ENCODE data around the gene OPCML. TPM values are rescaled to one million over a fixed set of nuclear protein-coding genes. Genes with fewer than 3 reads are reported as not detected.

Gene OPCML
- total RNA-seq, 3 donors from 2014 or later (not counting 1 experiment from before 2014, with no cell fraction given), result not detected

GRCh38 chr11:132595711-132596134 is 936.6 kb downstream of the OPCML start:
- Histone ChIP-seq H3K4me3 (ENCODE audit: low read length) (no peak overlapping the region), H3K4me1 (ENCODE audit: control insufficient read depth, insufficient read depth, low read length) (no peaks in the 10 kb centered on the region), H3K9me3 (ENCODE audit: control insufficient read depth, insufficient read depth, low read length) (no peaks in the 10 kb centered on the region), H3K27me3 (ENCODE audit: control insufficient read depth, insufficient read depth, low read length) (no peaks in the 10 kb centered on the region), H3K27ac (ENCODE audit: low read length) (no peak overlapping the region), H3K36me3 (ENCODE audit: control insufficient read depth, insufficient read depth, low read length) (no peaks in the 10 kb centered on the region)
- no peak for DNase-seq
- intact Hi-C loops (cut with micrococcal nuclease), result no loop called here
- H3K4me3 Mint-ChIP-seq, result no peak overlapping the region
- no peak for ATAC-seq
- peaks cover 10 to 17% of the 10 kb centered on the region in 2 donors for H3K9me3 Mint-ChIP-seq
- no peaks in the 10 kb centered on the region for H3K27me3 Mint-ChIP-seq (ENCODE audit: low read depth in 2 of 2)
- TF ChIP-seq CTCF (IDR thresholded peaks at IDR 0.05), result no peak
- no peaks in the 10 kb centered on the region for H3K36me3 Mint-ChIP-seq
- WGBS (ENCODE audit: insufficient coverage), result 43% methylated on average over 1 of the region's 1 CpG
- H3K27ac Mint-ChIP-seq, result no peak overlapping the region
- no peaks in the 10 kb centered on the region for H3K4me1 Mint-ChIP-seq

GRCh38 chr11:132595246-132595645 is 937.1 kb downstream of the OPCML start:
- intact Hi-C loops (cut with micrococcal nuclease), result no loop called here
- Mint-ChIP-seq H3K4me3 (no peak overlapping the region), H3K36me3 (no peaks in the 10 kb centered on the region), H3K27me3 (ENCODE audit: low read depth in 2 of 2) (no peaks in the 10 kb centered on the region), H3K27ac (no peak overlapping the region), H3K4me1 (no peaks in the 10 kb centered on the region), H3K9me3 (peaks cover 10 to 17% of the 10 kb centered on the region in 2 donors)
- Histone ChIP-seq H3K4me1 (ENCODE audit: control insufficient read depth, insufficient read depth, low read length) (no peaks in the 10 kb centered on the region), H3K27me3 (ENCODE audit: control insufficient read depth, insufficient read depth, low read length) (no peaks in the 10 kb centered on the region), H3K36me3 (ENCODE audit: control insufficient read depth, insufficient read depth, low read length) (no peaks in the 10 kb centered on the region), H3K27ac (ENCODE audit: low read length) (no peak overlapping the region), H3K9me3 (ENCODE audit: control insufficient read depth, insufficient read depth, low read length) (no peaks in the 10 kb centered on the region), H3K4me3 (ENCODE audit: low read length) (no peak overlapping the region)
- WGBS (ENCODE audit: insufficient coverage), result no CpG with 5 or more reads among the region's 1 CpG
- no peak for ATAC-seq
- no peak for DNase-seq
- TF ChIP-seq CTCF (IDR thresholded peaks at IDR 0.05), result no peak

- 88% methylated on average over 5 of the region's 5 CpGs for WGBS (ENCODE audit: insufficient coverage)
- no peaks in the 10 kb centered on the region for H3K9me3 ChIP-seq (ENCODE audit: control insufficient read depth, insufficient read depth, low read length)
- no peak for DNase-seq
- no peaks in the 10 kb centered on the region for H3K4me1 ChIP-seq (ENCODE audit: control insufficient read depth, insufficient read depth, low read length)
- H3K4me1 Mint-ChIP-seq, result no peaks in the 10 kb centered on the region
- intact Hi-C loops (cut with micrococcal nuclease), result no loop called here
- no peak for TF ChIP-seq CTCF (IDR thresholded peaks at IDR 0.05)
- H3K4me3 ChIP-seq (ENCODE audit: low read length), result no peak overlapping the region
- H3K27me3 ChIP-seq (ENCODE audit: control insufficient read depth, insufficient read depth, low read length), result no peaks in the 10 kb centered on the region
- no peaks in the 10 kb centered on the region for H3K27me3 Mint-ChIP-seq (ENCODE audit: low read depth in 2 of 2)
- H3K27ac ChIP-seq (ENCODE audit: low read length), result no peak overlapping the region
- H3K4me3 Mint-ChIP-seq, result no peak overlapping the region
- H3K36me3 ChIP-seq (ENCODE audit: control insufficient read depth, insufficient read depth, low read length), result no peaks in the 10 kb centered on the region
- H3K36me3 Mint-ChIP-seq, result no peaks in the 10 kb centered on the region
- H3K9me3 Mint-ChIP-seq, result peaks cover 11 to 17% of the 10 kb centered on the region in 2 donors
- ATAC-seq, result no peak
- H3K27ac Mint-ChIP-seq, result no peak overlapping the region
Observed at GRCh38 chr11:132590986-132591385, 941.3 kb downstream of the OPCML start.

- Histone ChIP-seq H3K9me3 (ENCODE audit: control insufficient read depth, insufficient read depth, low read length) (no peaks in the 10 kb centered on the region), H3K4me1 (ENCODE audit: control insufficient read depth, insufficient read depth, low read length) (no peaks in the 10 kb centered on the region), H3K36me3 (ENCODE audit: control insufficient read depth, insufficient read depth, low read length) (no peaks in the 10 kb centered on the region), H3K27ac (ENCODE audit: low read length) (no peak overlapping the region), H3K27me3 (ENCODE audit: control insufficient read depth, insufficient read depth, low read length) (no peaks in the 10 kb centered on the region), H3K4me3 (ENCODE audit: low read length) (no peak overlapping the region)
- no peak overlapping the region for H3K27ac Mint-ChIP-seq
- no peaks in the 10 kb centered on the region for H3K4me1 Mint-ChIP-seq
- no peaks in the 10 kb centered on the region for H3K36me3 Mint-ChIP-seq
- 86% methylated on average over 7 of the region's 7 CpGs for WGBS (ENCODE audit: insufficient coverage)
- TF ChIP-seq CTCF (IDR thresholded peaks at IDR 0.05), result no peak
- no peak overlapping the region for H3K4me3 Mint-ChIP-seq
- intact Hi-C loops (cut with micrococcal nuclease), result no loop called here
- ATAC-seq (no peak), DNase-seq (no peak)
- H3K9me3 Mint-ChIP-seq, result peaks cover 11 to 17% of the 10 kb centered on the region in 2 donors
- H3K27me3 Mint-ChIP-seq (ENCODE audit: low read depth in 2 of 2), result no peaks in the 10 kb centered on the region
Observed at GRCh38 chr11:132590554-132590953, 941.7 kb downstream of the OPCML start.

Data from natural killer cell (primary cell).